ENCODE data around the gene DNAJB6.
A peak's percentile ranks its signal among the peaks of the same experiment; 100 is the strongest.
"Not testable (repeated sequence)": the region's sequence is repeated elsewhere in the genome, so short reads cannot be mapped to it uniquely, and the experiment has no call there.

The DNAJB6 gene

DNA sequence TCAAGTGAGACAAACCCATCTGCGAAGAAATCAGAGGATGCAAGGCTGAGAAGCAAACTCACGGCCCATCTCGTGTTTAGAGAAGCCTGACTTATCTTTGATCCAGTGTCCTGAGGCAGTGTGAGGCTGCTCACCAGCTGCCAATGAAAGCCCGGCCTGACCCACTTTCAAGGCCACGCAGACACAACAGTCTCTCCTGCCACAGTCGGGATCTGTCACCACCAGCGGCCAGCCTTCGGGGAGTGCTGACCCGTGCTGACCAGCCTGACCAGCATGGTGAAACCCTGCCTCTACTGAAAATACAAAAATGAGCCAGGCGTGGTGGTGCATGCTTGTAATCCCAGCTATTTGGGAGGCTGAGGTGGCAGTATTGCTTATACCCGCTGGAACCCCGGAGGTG is 7.4 kb upstream of the DNAJB6 start:
- no peak for DNase-seq

DNA sequence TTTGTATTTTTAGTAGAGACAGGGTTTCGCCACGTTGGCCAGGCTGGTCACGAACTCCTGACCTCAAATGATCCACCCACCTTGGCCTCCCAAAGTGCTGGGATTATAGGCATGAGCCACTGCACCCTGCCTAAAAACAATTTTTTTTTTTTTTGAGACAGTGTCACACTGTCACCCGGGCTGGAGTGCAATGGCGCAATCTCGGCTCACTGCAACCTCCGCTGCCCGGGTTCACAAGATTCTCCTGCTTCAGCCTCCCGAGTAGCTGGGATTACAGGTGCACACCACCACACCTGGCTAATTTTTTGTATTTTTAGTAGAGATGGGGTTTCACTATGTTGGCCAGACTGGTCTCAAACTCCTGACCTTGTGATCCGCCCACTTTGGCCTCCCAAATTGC is 6.2 kb upstream of the DNAJB6 start:
- not testable (repeated sequence) for DNase-seq

DNA sequence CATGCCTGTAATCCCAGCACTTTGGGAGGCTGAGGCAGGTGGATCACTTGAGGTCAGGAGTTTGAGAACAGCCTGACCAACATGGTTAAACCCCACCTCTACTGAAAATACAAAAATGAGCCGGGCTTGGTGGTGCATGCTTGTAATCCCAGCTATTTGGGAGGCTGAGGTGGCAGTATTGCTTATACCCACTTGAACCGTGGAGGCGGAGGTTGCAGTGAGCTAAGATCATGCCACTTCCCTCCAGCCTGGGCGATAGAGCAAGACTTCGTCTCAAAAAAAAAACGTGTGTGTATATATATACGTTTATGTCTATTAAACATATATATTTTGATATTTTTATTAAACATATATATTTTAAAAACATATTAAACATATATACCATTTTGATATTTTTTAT is 5.8 kb upstream of the DNAJB6 start:
- DNase-seq = not testable (repeated sequence)

DNA sequence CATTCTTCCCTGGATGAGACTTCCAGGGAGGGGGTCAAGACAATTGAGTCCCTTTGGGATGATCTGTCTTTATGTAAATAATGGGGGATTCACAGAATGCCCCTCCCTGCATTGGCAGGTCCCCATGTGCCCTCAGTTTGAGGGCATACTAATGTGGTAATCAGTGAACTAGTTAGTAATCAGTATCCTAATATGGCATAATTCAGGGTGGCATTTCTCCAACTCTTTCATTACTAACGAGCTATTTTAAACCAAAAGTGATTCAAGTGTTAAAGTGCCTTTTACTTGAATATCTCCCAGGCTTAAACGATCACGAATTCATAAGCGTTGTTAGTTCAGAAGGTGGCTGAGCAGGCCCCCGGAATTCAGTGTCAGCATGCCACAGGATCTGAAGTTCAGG is 1.6 kb upstream of the DNAJB6 start:
- no peak for DNase-seq

DNA sequence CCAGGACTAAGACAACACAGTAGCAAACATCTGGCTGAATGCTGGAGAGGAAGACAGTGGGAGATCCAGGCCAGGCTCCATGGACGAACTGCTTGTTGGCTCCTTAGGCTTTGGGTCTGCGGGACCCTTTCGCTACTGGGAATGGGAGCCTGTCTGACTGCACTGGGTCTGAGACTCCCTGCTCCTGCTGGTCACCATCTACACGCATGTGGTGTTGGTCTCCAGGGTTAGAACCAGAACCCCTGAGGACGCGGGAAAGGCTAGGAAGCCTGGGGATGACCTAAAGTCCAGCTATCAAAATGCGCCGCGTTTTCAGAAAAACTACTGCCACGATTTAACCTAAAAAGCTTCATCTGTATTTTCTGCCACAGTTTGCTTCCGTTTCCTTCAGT is 817 bp upstream of the DNAJB6 start:
- DNase-seq = no peak

DNA sequence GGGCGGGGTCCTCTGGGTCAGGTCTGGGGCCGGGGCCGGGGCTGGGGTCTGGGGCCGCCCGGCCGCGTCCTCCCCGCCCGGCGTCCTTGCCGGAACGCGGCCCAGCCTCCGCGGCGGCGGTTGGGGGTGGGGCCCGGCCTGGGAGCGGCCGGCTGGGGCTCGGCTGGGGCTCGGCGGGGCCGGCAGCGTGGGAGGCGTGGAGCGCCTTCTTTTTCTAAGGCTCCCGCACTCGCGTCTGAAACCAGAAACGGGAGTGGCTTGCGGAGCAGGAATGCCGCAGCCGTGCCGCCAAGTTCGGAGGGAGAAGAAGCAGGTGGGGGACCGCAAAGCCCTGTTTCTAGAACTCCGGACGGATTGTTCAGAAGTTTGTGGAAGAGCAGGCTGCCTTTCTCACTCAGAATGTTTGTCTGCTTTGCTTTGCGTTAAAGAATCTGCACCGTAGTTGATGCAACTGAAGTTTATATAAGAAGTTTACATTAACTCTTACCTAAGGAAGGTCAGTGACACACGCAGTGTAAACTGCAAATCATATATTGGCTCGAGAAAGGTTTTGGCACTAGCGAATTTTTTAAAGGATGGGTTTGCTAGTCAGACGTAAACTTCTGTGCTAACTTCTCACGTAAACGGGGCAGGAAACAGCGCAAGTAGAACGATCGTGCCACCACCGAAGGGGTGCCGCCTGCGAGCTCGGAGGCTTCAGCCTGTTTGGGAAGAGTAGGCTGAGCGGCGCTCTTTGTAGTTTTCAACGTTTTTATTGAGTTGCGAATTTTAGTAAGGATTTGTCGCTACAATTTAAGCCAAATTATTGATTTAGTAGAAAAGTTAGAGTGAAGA is 729 bp downstream of the DNAJB6 start:
- peak; percentile 26 for DNase-seq

DNA sequence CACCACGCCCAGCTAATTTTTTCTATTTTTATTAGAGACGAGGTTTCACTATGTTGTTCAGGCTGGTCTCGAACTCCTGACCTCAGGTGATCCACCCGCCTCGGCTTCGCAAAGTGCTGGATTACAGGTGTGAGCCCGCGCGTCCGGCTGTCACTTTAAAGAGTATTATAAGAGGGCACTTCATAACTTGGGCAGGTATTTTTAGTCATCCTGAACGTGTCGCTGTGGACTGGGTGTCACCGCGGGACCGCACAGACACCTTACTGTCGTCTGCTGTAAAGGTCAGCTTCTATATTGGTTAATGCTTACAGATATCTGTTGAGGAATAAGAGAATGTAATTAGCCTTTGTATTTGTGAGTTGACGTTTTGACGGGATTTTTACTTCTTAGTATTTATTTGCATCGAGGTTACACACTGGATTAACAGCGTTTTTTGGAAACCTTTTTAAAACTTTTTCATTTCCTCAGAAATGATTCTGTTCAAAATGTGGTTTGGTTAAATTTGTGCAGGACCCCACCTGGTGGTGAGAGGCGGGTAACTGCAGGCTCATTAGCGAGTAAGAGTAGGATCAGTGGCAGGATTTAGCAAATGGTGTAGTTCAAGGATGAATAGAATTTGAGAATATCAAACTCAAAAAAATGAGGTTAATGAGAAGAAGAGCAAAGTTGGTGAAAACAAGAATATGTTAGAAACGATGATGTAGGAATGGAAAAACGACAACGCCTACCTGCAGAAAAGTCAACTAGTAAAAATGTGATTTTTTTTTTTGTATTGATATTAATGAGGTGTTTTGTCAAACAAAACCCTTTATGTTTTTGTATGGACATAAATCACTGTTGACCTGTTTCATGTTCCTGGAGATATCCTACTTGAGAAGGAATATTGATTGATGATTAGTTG is 3.2 kb downstream of the DNAJB6 start:
- DNase-seq = peak; percentile 38

DNA sequence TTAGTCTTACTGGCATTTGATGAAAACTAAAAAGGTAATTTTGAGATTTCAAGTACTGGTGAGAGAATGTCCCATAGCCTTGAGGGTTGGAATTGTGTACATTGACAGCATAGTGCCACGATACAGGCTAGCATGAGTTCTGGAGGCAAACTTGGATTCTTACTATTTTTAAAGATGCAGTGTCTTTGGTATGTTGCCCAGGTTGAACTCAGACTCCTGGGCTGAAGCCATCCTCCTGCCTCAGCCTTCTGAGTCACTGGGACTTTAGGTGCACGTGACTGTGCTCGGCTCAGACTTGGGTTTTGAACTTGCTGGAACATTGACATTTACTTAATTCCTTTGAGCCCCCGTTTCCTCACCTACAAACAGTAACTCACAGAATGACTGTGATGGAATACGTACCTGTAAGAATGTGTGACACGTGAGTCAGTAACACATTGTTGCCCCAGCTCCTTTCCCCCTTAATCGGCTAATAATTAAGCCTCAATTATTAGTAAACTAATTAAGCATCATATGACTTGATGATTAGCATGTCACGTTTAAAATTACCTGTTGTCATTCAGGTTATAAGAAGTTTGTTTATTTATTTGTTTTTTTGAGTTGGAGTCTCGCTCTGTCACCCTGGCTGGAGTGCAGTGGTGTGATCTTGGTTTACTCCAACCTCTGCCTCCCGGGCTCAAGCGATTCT is 10.6 kb downstream of the DNAJB6 start:
- DNase-seq = no peak

DNA sequence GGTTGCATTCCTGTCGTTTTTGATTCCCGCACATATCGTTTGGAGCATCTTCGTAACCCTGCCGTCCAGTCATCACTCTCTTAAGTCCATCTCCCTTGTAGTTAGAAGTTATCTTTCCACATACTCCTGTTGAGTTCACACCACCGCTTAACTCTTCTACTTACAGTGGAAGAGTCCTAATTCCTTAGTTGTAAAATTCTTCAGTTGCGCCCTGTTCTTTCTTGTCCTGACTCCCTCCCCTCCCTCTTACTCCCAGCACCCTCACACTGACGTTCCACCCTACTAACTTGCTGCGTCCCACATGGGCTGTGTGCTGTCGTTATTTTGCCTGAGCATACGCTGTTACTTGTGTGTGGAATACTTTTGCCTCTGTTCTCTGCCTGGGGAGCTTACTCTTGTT is 11.7 kb downstream of the DNAJB6 start:
- DNase-seq = no peak

DNA sequence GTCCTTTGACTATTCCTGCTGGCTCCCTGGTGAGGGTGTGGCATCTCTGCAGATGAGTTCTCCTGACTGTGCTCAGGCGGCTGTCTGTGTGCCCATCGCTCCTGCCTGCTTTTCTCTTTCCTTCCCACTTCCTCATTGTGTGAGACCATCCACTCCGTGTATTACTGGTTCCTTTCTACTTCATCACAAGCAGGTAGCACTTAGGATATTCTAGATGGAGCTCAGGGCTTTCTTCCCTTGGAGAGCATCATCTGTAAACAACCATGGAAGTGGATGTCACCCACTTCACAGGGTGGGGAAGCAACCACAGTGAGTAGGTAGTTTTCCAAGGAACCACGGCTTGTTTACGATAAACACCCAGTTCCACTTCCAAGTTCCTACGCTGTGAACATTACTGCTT is 15.7 kb downstream of the DNAJB6 start:
- no peak for DNase-seq

DNA sequence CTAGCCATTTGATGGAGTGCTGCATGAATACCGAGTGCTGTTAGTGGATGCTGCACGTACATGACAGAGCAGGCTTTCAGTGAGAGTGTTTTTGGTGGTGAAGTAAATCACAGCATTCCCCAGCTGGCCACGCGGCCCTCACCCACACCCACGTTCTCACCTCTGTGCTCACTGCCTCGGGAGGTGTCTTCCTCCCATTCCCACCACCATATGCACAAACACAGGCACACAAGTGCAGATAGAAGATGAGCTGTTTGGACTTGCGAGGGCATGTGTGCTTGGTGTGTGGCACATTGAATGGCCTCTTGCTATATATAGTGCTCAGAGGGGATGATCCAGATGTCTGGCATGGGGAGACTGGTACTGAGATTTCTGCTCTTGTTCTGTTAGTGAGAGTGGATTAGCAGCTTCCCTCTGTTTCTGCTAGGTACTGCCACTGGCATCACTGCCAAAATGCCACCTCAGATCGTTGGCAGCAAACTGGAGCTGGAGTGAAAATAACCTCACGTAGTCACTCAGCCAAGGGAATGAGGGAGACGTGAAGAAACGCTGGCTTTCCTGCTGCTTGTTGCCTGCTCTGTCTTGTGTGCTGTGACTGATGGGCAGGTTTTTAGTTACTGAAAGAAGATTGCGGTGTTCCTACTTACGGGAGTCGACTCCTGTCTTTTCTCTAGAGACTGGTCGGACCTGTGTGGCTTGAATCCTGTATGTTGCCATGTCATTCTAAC is 19.1 kb downstream of the DNAJB6 start:
- DNase-seq = no peak

DNA sequence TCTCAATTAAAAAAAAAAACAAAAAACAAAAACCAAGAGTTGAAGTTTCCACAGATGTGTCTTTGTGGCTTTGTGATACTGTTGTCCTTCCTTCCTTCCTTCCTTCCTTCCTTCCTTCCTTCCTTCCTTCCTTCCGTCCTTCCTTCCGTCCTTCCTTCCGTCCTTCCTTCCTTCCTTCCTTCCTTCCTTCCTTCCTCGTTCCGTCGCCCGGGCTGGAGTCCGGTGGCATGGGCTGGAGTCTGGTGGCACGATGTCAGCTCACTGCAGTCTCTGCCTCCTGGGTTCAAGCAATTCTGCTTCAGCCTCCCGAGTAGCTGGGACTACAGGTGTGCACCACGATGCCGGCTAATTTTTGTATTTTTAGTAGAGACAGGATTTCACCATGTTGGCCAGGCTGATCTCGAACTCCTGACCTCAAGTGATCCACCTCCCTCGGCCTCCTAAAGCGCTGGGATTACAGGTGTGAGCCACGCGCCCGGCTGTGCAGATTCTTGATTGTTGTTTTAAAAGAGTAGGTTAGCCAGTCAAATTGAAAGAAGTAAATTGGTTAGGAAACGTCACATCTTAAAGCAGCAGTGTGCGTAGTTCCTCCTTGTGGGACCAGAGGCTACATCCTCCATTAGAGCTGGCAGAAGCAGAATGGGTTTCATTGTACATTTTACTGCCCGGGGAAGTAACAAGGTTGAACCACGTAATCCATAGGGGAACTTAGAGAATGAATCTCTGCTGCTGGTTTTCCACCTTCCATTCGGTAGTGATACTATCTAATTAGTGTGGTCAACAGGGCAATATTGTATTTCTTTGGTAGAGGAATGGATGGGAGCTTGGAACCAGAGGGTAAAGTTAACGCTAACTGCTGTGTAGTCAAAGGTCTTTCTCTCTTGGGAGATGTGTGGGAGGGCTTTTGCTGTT is 20.6 kb downstream of the DNAJB6 start:
- no peak for DNase-seq

DNA sequence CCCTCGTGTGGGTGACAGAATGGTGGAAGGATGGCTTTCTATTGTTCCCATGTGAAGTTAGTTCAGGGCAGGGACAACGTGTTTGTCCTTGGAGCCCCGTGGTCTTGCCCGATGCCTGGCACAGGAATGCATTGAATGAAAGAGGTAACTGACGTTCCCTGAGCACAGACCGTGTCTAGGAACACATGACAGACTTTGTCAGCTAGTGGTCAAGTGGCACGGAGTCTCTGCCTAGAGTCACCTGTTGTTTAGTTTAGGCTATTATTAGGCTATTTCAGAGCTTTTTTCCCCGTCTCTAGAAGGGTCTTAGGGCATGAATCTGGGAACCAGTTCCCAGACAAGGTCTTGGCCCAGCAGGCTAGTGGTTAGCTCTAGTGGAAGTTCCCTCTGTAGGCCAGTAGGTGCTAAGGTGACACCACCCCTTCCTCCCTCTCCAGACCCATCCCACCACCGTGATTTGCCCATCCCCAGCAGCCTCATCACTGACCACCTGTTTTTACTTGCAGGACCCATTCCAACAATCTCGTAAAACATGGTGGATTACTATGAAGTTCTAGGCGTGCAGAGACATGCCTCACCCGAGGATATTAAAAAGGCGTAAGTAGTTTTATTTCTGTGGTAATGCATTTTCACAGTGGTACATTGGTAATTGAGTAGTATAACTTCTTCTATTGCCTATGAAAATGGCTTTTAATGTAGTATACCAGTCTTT is 21.4 kb downstream of the DNAJB6 start:
- no peak for DNase-seq

DNA sequence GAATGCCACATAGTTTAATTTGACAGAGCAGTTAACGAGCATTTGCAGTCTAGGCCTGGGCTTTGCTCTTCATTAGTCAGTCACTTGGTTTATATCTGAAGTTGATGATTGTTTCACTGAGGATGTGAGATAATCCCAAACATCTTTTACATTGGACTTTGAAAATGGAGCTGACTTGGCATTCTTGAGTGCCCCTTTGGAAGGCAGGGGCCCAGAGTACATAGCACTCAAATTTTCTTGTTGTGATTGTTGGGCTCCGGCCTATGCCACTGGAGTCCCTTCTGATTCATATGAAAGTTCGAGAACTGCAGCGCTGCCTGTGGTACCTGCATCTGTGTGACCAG is 21.9 kb downstream of the DNAJB6 start:
- DNase-seq = no peak

DNA sequence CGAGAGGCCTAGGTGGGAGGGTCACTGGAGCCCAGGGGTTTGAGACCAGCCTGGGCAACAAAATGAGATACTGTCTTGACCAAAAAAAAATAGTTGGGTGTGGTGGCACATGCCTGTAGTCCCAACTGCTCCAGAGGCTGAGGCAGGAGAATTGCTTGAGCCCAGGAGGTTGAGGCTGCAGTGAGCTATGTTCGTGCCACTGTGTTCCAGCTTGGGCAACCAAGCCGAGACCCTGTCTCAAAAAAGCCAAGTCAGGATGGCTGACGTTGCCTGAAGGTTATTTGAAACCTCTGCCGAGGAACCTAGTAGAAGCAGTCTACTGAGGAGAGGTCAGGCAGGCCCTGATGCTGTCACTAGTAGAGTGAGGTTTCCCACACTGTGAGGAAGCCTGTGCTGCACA is 22.8 kb downstream of the DNAJB6 start:
- no peak for DNase-seq

DNA sequence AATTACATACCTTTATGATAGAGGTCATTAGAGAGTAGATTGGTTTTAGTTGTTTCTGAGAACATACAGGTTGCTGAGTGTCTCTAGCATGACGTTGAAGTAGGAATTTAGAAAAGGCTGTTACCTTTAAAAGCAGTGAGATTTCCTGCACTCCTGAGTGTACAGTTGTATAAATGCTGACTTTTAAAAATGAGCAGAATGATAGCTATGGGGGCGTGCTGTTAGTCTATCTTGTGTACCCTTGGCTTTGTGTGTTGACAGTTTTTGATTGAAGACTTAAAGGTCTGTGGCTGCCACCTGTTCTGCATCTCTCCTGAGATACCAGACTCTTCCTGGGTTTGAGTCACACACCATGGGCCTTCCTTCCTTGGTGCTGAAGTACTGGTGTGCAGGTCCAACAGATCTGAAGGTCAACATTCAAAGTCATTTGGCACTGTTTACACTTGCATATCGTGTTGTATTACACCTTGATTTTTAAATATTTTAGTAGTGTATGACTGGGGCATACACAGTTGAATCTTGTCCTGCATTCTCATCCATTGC is 23.8 kb downstream of the DNAJB6 start:
- DNase-seq = no peak

DNA sequence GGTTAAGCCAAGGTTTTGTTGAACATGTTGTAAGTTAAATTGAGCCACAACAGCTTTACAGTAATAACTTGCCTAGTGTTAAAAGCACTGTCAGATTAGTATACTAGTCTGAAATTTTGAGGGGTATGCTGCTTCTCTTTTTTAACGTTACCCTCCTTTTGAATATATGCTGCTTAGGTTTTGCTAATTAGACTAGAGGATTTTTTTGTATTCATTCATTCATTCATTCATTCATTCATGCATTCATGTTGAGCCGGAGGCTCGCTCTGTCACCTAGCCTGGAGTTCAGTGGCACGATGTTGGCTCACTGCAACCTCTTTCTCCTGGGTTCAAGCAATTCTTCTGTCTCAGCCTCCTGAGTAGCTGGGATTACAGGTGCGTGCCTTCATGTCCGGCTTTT is 24.7 kb downstream of the DNAJB6 start:
- no peak for DNase-seq

DNA sequence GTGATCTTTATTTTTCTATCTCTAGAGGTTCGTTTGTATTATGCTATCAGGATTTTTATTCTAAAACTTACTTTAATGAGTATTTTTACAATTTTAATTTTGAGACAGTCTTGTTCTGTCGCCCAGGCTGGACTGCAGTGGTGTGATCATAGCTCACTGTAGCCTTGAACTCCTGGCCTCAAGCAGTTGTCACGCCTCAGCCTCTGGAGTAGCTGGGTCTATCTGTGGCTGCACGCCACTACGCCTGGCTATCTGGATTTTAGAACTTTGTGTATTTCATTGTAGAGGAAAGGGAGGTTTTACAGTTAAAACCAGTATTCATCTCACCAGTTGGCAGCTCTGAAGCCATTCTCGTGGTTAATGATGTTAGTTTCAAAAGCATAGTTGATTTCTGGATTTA is 25.9 kb downstream of the DNAJB6 start:
- DNase-seq = no peak

DNA sequence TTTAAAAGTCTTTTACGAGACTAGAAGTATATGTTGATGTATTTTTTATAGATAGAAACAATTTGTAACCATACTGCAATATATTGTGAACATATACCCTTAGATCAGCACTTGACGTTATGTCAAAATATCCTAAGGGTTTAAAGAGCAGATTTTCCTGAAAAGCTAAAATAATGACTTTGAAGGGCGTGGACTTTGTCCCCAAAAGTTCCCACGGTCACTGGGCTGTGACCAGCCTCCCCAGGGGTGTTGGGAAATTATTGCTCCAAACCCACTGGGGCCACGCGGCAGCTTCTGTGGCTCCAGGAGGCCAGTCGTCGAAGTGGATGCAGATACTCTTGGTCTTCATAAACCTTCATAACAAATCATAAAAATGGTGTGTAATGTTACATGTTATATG is 29.9 kb downstream of the DNAJB6 start:
- no peak for DNase-seq

DNA sequence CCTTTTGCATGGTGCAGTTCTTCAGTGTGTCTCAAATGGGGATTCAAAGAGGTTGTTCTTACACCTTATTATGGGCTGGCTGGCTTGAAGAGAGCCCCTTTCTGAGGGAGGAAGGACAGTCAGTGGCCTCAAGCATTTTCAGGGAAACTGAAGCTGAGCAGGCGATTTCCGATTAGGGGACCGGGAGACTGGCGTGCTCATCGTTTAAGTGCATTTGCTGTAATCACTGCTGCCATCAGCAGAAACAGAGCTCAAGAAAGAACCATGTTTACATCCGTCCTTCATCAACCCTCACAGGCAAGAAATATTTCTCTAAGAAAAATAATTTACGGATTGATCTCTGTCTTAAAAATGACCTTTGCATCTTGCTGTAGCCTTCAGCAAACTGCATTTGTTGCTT is 32.2 kb downstream of the DNAJB6 start:
- no peak for DNase-seq

DNA sequence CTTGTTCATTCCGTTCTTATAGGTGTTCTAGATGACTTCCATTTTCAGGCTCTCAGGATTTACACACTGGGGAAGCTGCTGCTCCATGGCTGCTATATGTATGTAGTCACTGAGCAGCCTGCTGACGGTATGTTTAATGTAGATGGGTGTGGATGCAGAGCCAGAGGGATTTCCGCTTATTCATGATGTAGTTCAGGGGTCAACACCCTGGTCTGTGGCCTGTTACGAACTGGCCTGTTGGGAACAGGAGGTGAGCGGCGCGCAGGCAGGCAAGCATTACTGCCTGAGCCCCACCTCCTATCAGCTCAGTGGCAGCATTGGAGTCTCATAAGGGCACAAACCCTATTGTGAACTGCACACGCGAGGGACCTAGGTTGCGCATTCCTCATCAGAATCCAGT is 33.9 kb downstream of the DNAJB6 start:
- no peak for DNase-seq

Measured in NCI-H146 (cell line).